HG03460 (cell line): Measurements from ENCODE around the gene MSH5.
"Not testable (repeated sequence)": the region's sequence is repeated elsewhere in the genome, so short reads cannot be mapped to it uniquely, and the experiment has no call there.

Experiments used
- ATAC-seq: cut with Tn5 transposase; IDR thresholded peaks from one replicate; pipeline ENCODE4 v1.9.1; 2021; ENCODE audit not compliant: unreplicated experiment

MSH5 gene

DNA sequence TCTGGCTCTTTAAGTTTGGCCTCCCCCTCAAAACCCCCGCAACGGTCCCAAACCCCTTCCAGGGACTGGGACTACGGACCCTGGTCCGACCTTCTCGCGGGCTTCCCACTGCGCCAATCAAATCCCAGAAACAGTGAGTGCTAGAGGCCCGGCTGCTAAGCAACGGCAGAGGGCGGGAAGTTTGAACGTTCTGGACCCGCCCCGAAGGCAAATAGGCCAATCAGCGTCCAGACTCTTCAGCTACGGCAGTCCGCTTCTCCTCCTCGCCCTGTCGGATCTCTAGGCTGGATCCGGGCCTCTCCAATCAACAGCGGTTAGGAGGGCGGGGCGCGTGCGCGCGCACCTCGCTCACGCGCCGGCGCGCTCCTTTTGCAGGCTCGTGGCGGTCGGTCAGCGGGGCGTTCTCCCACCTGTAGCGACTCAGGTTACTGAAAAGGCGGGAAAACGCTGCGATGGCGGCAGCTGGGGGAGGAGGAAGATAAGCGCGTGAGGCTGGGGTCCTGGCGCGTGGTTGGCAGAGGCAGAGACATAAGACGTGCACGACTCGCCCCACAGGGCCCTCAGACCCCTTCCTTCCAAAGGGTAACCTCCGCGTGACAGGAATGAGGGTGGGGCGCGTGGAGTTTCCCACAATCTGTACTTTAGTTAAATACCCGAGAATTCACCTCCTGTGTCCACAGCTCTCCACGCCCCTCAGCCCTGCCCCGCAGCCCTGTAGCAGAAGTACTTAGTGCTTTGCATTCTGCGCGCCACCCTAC, at the start of gene MSH5:
MSH5 (plus strand) TSS at position 367 of the 758 bp plus-strand sequence. CDS start 462 bp downstream, outside the sequence.
- ATAC-seq = peak; percentile 48

DNA sequence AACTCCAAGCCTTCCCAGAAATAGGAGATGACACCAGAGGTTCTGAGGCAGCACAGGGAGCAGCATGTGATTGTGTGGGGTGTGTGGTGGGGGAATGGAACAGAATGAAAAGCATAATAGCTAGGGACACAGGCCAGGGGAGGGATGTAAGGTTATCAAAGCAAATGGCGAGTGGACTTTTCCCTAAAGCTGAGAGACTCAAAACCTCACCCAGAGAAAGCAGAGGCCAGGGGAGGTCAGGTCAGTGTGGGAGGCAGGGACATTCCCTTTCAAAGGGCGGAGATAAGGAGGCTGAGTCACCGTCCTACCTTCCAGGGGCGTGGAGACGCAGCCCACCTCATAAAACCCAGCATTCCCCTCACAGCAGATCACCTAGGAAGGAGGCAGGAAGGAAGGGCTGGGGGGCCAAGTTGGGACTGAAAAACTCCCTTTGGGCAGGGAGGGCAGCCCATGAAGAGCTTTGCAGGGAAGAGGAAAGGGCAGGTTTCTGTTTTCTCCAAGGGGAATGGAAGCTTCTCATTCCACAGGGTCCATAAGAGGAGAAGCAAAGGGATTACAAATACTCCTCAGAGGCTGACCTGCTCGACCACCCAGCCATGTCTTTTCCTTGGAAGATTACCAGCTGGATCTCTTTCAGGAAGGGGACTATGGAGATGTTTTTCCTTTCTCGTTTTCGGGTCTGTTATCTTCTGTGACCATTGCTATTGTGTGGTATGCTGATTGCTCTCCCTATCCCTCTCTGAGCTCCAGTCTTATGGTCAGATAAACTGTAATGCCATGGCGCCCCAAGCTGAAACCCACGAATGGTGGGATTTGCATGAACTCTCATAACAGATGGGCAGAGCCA, 49.4 kb upstream of the MSH5 start:
- no peak for ATAC-seq

DNA sequence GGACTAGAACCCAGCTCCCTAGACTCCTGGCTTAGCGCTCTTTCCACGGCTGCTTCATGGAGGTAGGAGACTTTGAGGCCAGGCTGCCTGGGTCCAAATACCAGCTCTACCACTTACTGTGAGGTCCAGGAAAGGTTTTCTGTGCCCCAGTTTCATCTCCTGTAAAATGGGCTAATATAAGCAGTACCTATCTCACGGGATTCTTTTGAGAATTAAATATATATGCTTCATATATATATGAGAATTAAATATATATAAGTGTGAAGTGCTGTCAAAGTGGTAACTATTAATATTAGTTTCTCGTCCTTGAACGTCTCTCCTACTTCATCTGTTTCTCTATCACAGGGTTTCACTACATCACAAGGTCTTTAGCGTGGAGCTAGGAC, 48.7 kb upstream of the MSH5 start:
- no peak for ATAC-seq

DNA sequence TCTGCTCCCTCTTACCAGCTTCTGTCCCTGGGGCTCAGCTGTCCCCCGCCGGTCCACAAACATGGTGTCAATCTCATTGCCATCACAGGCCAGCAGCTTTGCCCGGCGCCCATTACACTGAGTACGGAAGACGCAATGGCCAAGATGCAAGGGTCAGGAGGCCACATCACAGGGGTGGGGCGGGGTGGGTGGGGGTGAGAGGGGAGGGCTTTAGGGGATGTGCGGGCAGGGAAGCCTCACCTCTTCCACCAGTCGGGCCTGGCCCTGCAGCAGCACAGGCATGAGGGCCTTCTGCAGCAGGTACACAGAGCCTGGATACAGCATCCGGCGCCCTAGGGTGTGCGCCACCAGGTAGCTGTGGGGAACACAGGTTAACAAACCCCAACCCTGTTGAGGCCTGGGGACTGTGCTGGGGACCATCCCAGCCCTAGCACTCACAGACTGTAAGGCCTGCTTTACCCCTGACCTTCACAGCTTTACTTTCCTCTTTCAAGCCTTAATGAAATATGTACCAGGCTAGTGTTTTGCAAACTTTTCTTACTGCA, 48.2 kb upstream of the MSH5 start:
- no peak for ATAC-seq

GRCh38 chr6:31692353-31692752, 47.5 kb upstream of the MSH5 start:
- no peak for ATAC-seq

DNA sequence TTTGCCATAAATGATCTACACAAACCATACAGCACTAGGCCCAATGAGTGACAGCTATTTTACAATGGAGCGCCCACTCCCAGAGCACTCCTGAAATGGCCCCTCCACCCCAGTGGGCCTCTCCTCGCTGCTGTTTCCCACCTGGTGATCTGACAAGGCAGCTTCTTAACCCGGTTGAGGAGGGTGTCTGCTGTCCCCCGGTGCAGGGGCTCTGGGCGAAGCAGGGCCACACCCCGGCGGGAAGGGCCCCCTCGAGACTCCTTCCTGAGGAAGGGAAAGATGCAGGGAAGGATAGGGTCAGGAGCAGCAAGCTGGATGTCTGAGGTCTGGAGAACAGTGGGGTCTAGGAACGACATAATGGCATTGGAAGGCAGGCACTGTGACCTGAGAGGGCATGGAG, 46.9 kb upstream of the MSH5 start:
- ATAC-seq = no peak

DNA sequence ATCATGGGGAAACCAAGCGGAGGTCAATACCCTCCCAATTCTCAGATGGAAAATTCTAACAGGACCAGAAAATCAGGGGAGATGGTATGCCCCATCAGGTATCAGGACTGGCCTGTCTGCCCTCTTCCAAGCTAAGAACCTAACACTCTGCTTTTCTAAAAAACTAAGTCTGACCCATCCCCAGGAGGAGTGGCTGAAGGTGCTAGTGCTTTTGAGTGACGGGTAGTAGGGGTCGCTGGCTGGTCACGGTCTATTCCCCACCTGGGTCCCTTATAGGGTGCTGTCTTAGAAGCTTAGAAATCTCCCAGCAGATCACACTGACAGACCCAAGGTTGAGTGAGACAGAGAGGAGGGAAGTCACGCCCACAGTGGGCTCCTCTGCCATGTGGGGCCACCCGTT, 46.3 kb upstream of the MSH5 start:
- ATAC-seq = no peak

- no peak for ATAC-seq
Measured at GRCh38 chr6:31697555-31697954, 42.2 kb upstream of the MSH5 start.

- ATAC-seq = no peak
Measured at GRCh38 chr6:31700740-31701401, 38.9 kb upstream of the MSH5 start.

- no peak for ATAC-seq
Measured at GRCh38 chr6:31701666-31702404, 38.0 kb upstream of the MSH5 start.

GRCh38 chr6:31702405-31702818, 37.4 kb upstream of the MSH5 start:
- no peak for ATAC-seq

- peak; percentile 85 for ATAC-seq
Measured at GRCh38 chr6:31702819-31703716, 36.7 kb upstream of the MSH5 start, which contains the start of gene ABHD16A. Gene ABHD16A (minus strand): TSS chr6:31703324. CDS start chr6:31703281, 43 bp downstream.

- ATAC-seq = no peak
Measured at GRCh38 chr6:31705931-31706330, 33.9 kb upstream of the MSH5 start.

- ATAC-seq = no peak
Measured at GRCh38 chr6:31706599-31706998, 33.2 kb upstream of the MSH5 start, which contains the start of gene LY6G6F. Gene LY6G6F (plus strand): TSS chr6:31706866. CDS start chr6:31706907, 41 bp downstream.

DNA sequence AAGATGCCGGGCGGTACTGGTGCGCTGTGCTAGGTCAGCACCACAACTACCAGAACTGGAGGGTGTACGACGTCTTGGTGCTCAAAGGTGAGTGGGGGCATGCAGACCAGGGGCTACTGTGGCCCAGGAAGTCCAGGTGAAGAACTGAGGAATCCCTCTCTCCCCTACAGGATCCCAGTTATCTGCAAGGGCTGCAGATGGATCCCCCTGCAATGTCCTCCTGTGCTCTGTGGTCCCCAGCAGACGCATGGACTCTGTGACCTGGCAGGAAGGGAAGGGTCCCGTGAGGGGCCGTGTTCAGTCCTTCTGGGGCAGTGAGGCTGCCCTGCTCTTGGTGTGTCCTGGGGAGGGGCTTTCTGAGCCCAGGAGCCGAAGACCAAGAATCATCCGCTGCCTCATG, 32.1 kb upstream of the MSH5 start:
- ATAC-seq = no peak

DNA sequence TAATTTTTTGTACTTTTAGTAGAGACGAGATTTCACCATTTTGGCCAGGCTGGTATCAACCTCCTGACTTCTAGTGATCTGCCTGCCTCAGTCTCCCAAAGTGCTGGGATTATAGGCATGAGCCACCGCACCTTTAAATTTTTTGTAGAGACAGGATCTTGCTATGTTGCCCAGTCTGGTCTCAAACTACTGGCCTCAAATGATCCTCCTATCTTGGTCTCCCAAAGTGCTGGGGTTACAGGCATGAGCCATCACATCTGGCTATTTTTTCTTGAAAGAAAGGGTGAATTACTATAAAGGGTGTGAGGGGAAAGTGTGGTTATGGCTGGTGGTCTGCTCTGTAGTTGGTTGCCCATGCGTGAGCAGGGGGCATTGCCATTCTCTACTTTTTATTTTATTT, 31.6 kb upstream of the MSH5 start:
- ATAC-seq = no peak

DNA sequence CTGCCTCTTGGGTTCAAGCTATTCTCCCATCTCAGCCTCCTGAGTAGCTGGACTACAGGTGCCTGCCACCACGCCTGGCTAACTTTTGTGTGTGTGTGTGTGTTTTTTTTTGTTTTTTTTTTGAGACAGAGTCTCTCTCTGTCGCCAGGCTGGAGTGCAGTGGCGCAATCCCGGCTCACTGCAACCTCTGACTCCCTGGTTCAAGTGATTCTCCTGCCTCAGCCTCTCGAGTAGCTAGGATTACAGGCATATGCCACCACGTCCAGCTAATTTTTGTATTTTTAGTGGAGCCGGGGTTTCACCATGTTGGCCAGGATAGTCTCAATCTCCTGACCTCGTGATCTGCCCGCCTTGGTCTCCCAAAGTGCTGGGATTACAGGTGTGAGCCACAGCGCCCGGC, 30.6 kb upstream of the MSH5 start:
- ATAC-seq = not testable (repeated sequence)

GRCh38 chr6:31710523-31711219, 29.1 kb upstream of the MSH5 start:
- ATAC-seq = no peak

DNA sequence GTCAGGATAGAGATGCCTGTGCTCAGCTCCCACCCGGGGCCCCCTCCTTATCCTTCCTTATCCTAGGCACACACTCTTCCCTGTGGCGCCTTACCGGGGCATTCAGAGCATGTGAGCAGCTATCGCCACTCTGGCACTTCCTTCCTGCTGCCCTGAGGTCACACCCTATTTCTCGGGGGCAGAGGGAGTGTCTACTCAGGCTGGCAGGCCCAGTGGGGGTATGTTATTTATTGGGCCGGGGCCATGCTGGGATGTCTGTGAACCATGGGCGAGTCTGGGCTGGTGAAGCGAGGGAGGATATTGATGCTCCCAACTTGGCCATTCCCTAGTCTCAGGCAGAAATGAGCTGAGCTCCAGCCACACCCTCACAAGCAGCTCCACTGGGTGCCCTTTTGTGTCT, 28.6 kb upstream of the MSH5 start:
- ATAC-seq = no peak
